ENCODE data around the gene MEI1. TPM values are rescaled to one million over a fixed set of nuclear protein-coding genes. Genes with fewer than 3 reads are reported as not detected.

The MEI1 gene
- polyA plus RNA-seq, 1 donor from 2014 or later: not detected

GRCh38 chr22:41757502-41757901 is 58.2 kb downstream of the MEI1 start:
- no peak overlapping the region for H3K9ac ChIP-seq (ENCODE audit: low read length)
- no peaks in the 10 kb centered on the region for H3K9me3 ChIP-seq (ENCODE audit: low read length)
- no peaks in the 10 kb centered on the region for H3K79me2 ChIP-seq (replicated peaks; ENCODE audit: insufficient read depth, low read length)
- no peaks in the 10 kb centered on the region for H4K20me1 ChIP-seq (ENCODE audit: insufficient read depth)
- no peaks in the 10 kb centered on the region for H3F3A ChIP-seq (ENCODE audit: insufficient read depth, low read length, poor library complexity, severe bottlenecking)
- H3K4me3 ChIP-seq (ENCODE audit: low read length): no peak overlapping the region
- no peaks in the 10 kb centered on the region for H3K9me2 ChIP-seq (ENCODE audit: insufficient read depth, low read length)
- H3K4me2 ChIP-seq (ENCODE audit: low read length): no peak overlapping the region
- TF ChIP-seq MXI1 (conservative IDR thresholded peaks at IDR 0.05; ENCODE audit: poor library complexity, severe bottlenecking) (no peak), REST (IDR thresholded peaks at IDR 0.05; ENCODE audit: borderline replicate concordance) (no peak)
- H3K27me3 ChIP-seq (ENCODE audit: insufficient read depth, low read depth, low read length): no peaks in the 10 kb centered on the region
- H3K36me3 ChIP-seq (ENCODE audit: insufficient read depth, low read length): no peaks in the 10 kb centered on the region
- no peak overlapping the region for H2AFZ ChIP-seq (ENCODE audit: low read depth, low read length)
- H3K27ac ChIP-seq (ENCODE audit: low read length): no peak overlapping the region

- H4K20me1 ChIP-seq (ENCODE audit: insufficient read depth): no peaks in the 10 kb centered on the region
- no peaks in the 10 kb centered on the region for H3K79me2 ChIP-seq (replicated peaks; ENCODE audit: insufficient read depth, low read length)
- no peaks in the 10 kb centered on the region for H3K27me3 ChIP-seq (ENCODE audit: insufficient read depth, low read depth, low read length)
- no peak overlapping the region for H2AFZ ChIP-seq (ENCODE audit: low read depth, low read length)
- H3K4me2 ChIP-seq (ENCODE audit: low read length): no peak overlapping the region
- TF ChIP-seq REST (IDR thresholded peaks at IDR 0.05; ENCODE audit: borderline replicate concordance): no peak
- TF ChIP-seq SMC3 (conservative IDR thresholded peaks at IDR 0.05; ENCODE audit: poor library complexity): no peak
- TF ChIP-seq TAF1 (IDR thresholded peaks at IDR 0.05; ENCODE audit: low read depth): no peak
- TF ChIP-seq MXI1 (conservative IDR thresholded peaks at IDR 0.05; ENCODE audit: poor library complexity, severe bottlenecking): no peak
- TF ChIP-seq POLR2AphosphoS5 (IDR thresholded peaks at IDR 0.05): no peak
- no peak for TF ChIP-seq EP300 (conservative IDR thresholded peaks at IDR 0.05; ENCODE audit: poor library complexity, severe bottlenecking)
- TF ChIP-seq CTCF (IDR thresholded peaks at IDR 0.05; ENCODE audit: poor library complexity, severe bottlenecking): no peak
- TF ChIP-seq EZH2 (IDR thresholded peaks at IDR 0.05; ENCODE audit: borderline replicate concordance, insufficient read depth, low read length, poor library complexity, severe bottlenecking): no peak
- no peak for TF ChIP-seq RAD21 (conservative IDR thresholded peaks at IDR 0.05)
- H3K9me3 ChIP-seq (ENCODE audit: low read length): no peaks in the 10 kb centered on the region
- H3K27ac ChIP-seq (ENCODE audit: low read length): no peak overlapping the region
- no peak overlapping the region for H3K9ac ChIP-seq (ENCODE audit: low read length)
- no peaks in the 10 kb centered on the region for H3K9me2 ChIP-seq (ENCODE audit: insufficient read depth, low read length)
- no peak overlapping the region for H3K4me3 ChIP-seq (ENCODE audit: low read length)
- H3K36me3 ChIP-seq (ENCODE audit: insufficient read depth, low read length): no peaks in the 10 kb centered on the region
- no peaks in the 10 kb centered on the region for H3F3A ChIP-seq (ENCODE audit: insufficient read depth, low read length, poor library complexity, severe bottlenecking)
Observed at GRCh38 chr22:41758231-41758630, 58.9 kb downstream of the MEI1 start.
